ENCODE data around the gene KCNJ2.

KCNJ2 gene

GRCh38 chr17:70168977-70169708 lies at the start of gene KCNJ2:
KCNJ2 (plus strand) TSS chr17:70169532; CDS start chr17:70175040, 5,508 bp downstream.
- peak in 1 of 3 experiments; percentile 12 for DNase-seq (ENCODE audit: low read depth in 3 of 3)

GRCh38 chr17:70119545-70119944 lies 49.8 kb upstream of the KCNJ2 start:
- DNase-seq (ENCODE audit: low read depth in 3 of 3): no peak

GRCh38 chr17:70119983-70120382 lies 49.3 kb upstream of the KCNJ2 start:
- no peak for DNase-seq (ENCODE audit: low read depth in 3 of 3)

GRCh38 chr17:70120425-70120824 lies 48.9 kb upstream of the KCNJ2 start:
- DNase-seq (ENCODE audit: low read depth in 3 of 3): no peak

- DNase-seq (ENCODE audit: low read depth in 3 of 3): no peak
Measured at GRCh38 chr17:70121126-70121525, 48.2 kb upstream of the KCNJ2 start.

DNA sequence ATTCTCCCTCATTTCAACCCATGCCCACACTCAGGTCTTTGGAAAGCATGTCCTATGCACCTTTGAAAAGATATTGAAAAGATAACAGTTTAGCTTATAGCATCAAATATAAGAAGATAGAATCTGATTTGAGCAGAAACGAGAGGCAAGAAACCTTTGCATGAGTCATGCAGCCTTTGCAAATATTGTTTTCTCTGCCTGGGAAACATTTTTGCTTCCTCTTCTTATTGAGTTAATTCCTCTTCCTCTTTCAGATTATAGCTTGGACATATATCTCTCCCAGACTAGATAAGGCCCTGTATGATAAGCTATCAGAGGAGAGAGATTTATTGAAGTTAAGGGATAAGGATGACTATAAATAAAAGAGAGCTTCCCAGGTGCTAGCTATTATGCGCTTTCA lies 46.1 kb upstream of the KCNJ2 start:
- no peak for DNase-seq (ENCODE audit: low read depth in 3 of 3)

GRCh38 chr17:70124723-70125122 lies 44.6 kb upstream of the KCNJ2 start:
- no peak for DNase-seq (ENCODE audit: low read depth in 3 of 3)

DNA sequence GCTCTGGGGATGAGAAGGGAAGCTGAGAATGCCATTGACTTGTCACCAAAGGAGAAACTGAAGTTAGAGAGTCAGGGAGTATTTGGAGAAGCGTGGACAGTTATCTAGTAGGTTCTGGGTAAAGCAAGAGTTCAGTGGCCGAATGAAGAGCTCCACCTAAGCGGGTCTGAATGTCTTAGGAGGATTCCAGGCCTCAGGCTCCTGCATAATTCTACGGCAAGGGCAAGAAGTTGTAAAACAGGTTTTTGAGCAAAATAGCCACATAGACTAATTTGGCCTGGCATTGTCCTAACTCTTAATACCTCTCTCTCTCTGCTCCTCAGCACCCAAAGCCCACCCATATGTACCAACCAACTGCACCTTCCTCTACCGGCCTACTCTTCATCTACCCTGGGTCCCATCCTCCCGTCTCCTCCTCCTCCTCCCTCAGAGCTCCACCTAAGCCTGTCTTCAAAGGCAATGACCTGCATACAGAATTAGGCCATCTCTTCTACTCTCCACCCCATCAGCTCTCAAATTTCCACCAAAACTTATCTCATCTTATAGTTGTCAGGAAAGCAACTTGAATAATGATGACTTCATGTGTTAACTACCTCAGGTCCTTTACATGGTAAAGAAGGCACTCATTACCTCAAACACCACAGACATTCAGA lies 42.0 kb upstream of the KCNJ2 start:
- DNase-seq (ENCODE audit: low read depth in 3 of 3): no peak

- no peak for DNase-seq (ENCODE audit: low read depth in 3 of 3)
Measured at GRCh38 chr17:70128727-70129238, 40.5 kb upstream of the KCNJ2 start.

GRCh38 chr17:70130289-70130688 lies 39.0 kb upstream of the KCNJ2 start:
- no peak for DNase-seq (ENCODE audit: low read depth in 3 of 3)

DNA sequence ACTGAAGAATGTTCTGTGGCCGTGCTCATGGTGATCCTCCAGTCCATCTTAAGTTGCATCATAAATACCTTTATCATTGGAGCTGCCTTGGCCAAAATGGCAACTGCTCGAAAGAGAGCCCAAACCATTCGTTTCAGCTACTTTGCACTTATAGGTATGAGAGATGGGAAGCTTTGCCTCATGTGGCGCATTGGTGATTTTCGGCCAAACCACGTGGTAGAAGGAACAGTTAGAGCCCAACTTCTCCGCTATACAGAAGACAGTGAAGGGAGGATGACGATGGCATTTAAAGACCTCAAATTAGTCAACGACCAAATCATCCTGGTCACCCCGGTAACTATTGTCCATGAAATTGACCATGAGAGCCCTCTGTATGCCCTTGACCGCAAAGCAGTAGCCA lies 36.8 kb upstream of the KCNJ2 start:
- no peak for DNase-seq (ENCODE audit: low read depth in 3 of 3)

DNA sequence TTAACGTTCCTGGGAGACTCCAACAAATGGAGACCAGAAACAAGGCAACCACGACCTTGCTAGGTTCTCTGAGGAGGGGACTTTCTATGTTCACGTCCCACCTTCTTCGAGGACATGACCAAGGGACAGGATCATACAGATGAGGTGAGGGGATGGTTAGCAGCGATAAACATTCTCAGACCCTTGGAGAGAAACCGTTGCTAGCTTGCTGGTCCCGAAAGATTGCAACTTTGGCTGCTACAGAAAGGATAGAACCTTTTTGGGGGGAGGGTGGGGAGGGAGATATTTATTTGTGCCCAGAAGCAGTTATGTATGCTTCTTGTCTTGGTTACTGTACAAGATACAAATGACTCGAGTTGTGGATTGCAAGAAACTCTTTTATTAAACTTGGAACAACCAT lies 35.3 kb upstream of the KCNJ2 start:
- DNase-seq (ENCODE audit: low read depth in 3 of 3): no peak

- no peak for DNase-seq (ENCODE audit: low read depth in 3 of 3)
Measured at GRCh38 chr17:70134777-70135176, 34.6 kb upstream of the KCNJ2 start.

GRCh38 chr17:70136131-70136530 lies 33.2 kb upstream of the KCNJ2 start:
- DNase-seq (ENCODE audit: low read depth in 3 of 3): no peak

DNA sequence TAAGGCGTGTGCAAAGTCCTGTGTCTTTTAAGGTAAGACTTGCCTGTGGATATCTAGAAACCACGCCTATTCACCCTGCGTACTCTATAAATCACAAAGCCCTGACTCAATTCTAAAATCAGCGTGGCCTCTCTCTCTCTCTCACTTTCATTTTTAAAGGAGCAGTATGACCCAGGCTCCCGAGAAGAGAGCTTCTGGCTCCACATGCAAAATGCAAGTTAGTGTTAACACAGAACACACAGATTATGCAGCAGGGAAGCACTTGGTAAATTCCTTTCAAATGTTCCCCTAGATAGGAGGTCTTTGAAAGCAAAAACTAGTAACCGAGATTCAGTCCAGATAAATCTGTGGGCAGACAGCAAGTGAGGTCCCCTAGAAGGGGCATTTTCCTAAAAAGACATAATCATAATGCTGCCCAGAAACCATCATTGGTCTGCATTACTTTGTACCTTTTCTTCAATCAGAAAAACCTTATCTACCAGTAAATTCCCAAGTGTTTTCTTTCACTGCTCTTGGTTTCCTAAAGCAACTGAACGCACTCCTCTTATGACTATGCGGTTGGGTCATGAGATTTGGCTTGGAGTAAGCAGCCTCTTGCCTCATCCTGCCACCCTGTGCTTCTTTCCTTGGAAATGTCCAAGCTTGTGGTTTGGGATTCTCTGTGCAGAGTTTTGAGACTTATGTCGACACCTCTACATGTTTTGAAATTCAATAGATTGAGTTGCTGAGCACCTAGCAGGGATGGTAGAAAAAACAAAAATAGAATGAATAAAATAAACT lies 31.7 kb upstream of the KCNJ2 start:
- DNase-seq (ENCODE audit: low read depth in 3 of 3): no peak

DNA sequence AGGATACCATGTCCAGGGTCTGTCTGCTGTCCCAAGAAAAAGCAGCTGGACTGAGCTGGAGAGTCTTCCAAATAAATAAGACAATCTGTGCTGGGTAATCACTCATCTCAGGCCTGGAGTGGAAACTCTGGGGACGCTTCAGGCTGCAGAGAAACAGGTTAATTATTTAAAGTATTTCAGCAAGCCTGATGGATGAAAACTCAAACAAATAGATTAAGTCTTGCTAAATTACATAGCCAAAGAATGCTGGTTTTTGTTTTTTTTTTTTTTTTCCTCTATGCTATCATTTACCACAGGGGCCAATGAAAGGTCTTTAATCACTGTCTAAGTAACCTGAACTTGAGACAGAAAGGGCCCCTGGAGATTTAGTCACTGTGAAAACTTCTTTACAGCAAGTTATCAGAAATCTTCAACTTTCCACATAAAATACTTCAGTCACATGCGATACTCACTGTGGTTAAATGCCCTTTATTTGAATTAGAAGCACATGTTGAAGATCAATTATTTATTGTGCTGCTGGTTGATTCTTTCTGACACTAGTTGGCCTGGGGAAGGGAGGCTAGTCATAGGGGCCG lies 31.0 kb upstream of the KCNJ2 start:
- DNase-seq (ENCODE audit: low read depth in 3 of 3): no peak

GRCh38 chr17:70139449-70139993 lies 29.8 kb upstream of the KCNJ2 start:
- no peak for DNase-seq (ENCODE audit: low read depth in 3 of 3)

GRCh38 chr17:70144260-70144846 lies 25.0 kb upstream of the KCNJ2 start:
- DNase-seq (ENCODE audit: low read depth in 3 of 3): no peak

GRCh38 chr17:70153210-70153609 lies 16.1 kb upstream of the KCNJ2 start:
- no peak for DNase-seq (ENCODE audit: low read depth in 3 of 3)

- no peak for DNase-seq (ENCODE audit: low read depth in 3 of 3)
Measured at GRCh38 chr17:70157151-70157550, 12.2 kb upstream of the KCNJ2 start.

- no peak for DNase-seq (ENCODE audit: low read depth in 3 of 3)
Measured at GRCh38 chr17:70158180-70158579, 11.2 kb upstream of the KCNJ2 start.

Data from stimulated activated CD4-positive, alpha-beta T cell treated with anti-CD3 and anti-CD28 coated beads, TNF-alpha, amount 100 ng/mL, for 4 hours (primary cell).